B cell (primary cell): ENCODE data around the gene IGFLR1. TPM values are rescaled to one million over a fixed set of nuclear protein-coding genes. Genes with fewer than 3 reads are reported as not detected.

Experiments used
- ATAC-seq: fragments of 200-7000 bp; cut with Tn5 transposase; one replicate; pipeline ENCODE4 v1.10.0; 2021; ENCODE audit warnings: low read depth, mild to moderate bottlenecking, moderate number of reproducible peaks, moderate library complexity
- CTCF ChIA-PET: fragments of 350-600 bp; sonication (Branson Sonifier 250); formaldehyde crosslinking; loops from one replicate; lab custom pipeline; 2021; ENCODE audit warnings: antibody characterized with exemption, inconsistent platforms; lab: Charles Lee
- POLR2A ChIA-PET: fragments of 350-600 bp; sonication (Branson Sonifier 250); formaldehyde crosslinking; loops from one replicate; lab custom pipeline; 2021; ENCODE audit warnings: antibody characterized with exemption; lab: Charles Lee
- DNase-seq: peaks from one replicate; pipeline ENCODE4 v3.0.0; 2013
- H2AFZ ChIP-seq: 2 replicates; pipeline ENCODE4 v1.6.1; 2012; ENCODE audit warnings: mild to moderate bottlenecking, low read depth, low read length; ENCODE audit not compliant: insufficient read depth, poor library complexity, severe bottlenecking
- H3K27ac ChIP-seq, 2 donors: 1 replicate in 1 of 2; 2 replicates in 1 of 2; pipeline ENCODE4 v1.5.1; 2012 to 2013; ENCODE audit warnings: low read length in 2 of 2, mild to moderate bottlenecking in 2 of 2, moderate library complexity in 1 of 2
- H3K27me3 ChIP-seq, 4 experiments: fragments of 200-600 bp in 1 of 4; sonication (generic) in 1 of 4; replicated peaks in 1 of 4; 1 replicate in 2 of 4; 2 replicates in 2 of 4; pipeline versions ENCODE4 v1.6.1 to v1.7.0; 2013 to 2016; ENCODE audit warnings: low read length in 3 of 4, mild to moderate bottlenecking in 2 of 4, mixed read lengths in 1 of 4, moderate library complexity in 1 of 4; ENCODE audit not compliant: insufficient read depth in 4 of 4, control insufficient read depth in 3 of 4; ENCODE audit errors: control extremely low read depth in 1 of 4
- H3K36me3 ChIP-seq, 2 experiments: replicated peaks in 1 of 2; 1 replicate in 1 of 2; 2 replicates in 1 of 2; pipeline versions ENCODE4 v1.6.1 to v1.7.1; 2013; ENCODE audit warnings: low read length in 1 of 2; ENCODE audit not compliant: insufficient read depth in 2 of 2, control insufficient read depth in 1 of 2; ENCODE audit errors: control extremely low read depth in 1 of 2, extremely low read depth in 1 of 2
- H3K4me1 ChIP-seq, 2 donors: fragments of 200-600 bp in 1 of 2; sonication (generic) in 1 of 2; 1 replicate in 1 of 2; 2 replicates in 1 of 2; pipeline versions ENCODE4 v1.5.1 to v1.6.1; 2013 to 2017; ENCODE audit warnings: low read length in 2 of 2; ENCODE audit not compliant: control insufficient read depth in 2 of 2, insufficient read depth in 2 of 2
- H3K4me2 ChIP-seq: replicated peaks from 2 replicates; pipeline ENCODE3; 2012; ENCODE audit warnings: mild to moderate bottlenecking, low read depth, low read length; ENCODE audit not compliant: poor library complexity, severe bottlenecking
- H3K4me3 ChIP-seq, 5 experiments: fragments of 200-600 bp in 1 of 5; sonication (generic) in 1 of 5; 1 replicate in 3 of 5; 2 replicates in 2 of 5; pipeline versions ENCODE4 v1.5.1 to v1.7.0; 2011 to 2016; ENCODE audit warnings: low read length in 4 of 5, mild to moderate bottlenecking in 4 of 5, low read depth in 2 of 5, control low read depth in 1 of 5, moderate library complexity in 1 of 5; ENCODE audit not compliant: insufficient read depth in 1 of 5; ENCODE audit errors: control extremely low read depth in 1 of 5, extremely low read depth in 1 of 5
- H3K79me2 ChIP-seq: fragments of 200-600 bp; sonication (generic); one replicate; pipeline ENCODE4 v1.6.0; 2016; ENCODE audit warnings: low read length; ENCODE audit not compliant: control insufficient read depth, insufficient read depth
- H3K9ac ChIP-seq: fragments of 200-600 bp; sonication (generic); 2 replicates; pipeline ENCODE4 v1.6.1; 2017; ENCODE audit warnings: mild to moderate bottlenecking, low read length, moderate library complexity
- H3K9me3 ChIP-seq, 3 donors: one replicate each; pipeline versions ENCODE4 v1.6.1 to v1.7.1; 2013; ENCODE audit warnings: low read length in 2 of 3; ENCODE audit not compliant: control insufficient read depth in 2 of 3, insufficient read depth in 1 of 3; ENCODE audit errors: control extremely low read depth in 1 of 3
- H4K20me1 ChIP-seq: 2 replicates; pipeline ENCODE4 v1.6.0; 2012; ENCODE audit warnings: mild to moderate bottlenecking, low read length; ENCODE audit not compliant: insufficient read depth, control insufficient read depth, poor library complexity, severe bottlenecking
- H3K27ac Mint-ChIP-seq: one replicate; pipeline ENCODE4 v1.8.0; 2021; ENCODE audit warnings: mixed read lengths
- H3K27me3 Mint-ChIP-seq: one replicate; pipeline ENCODE4 v1.8.0; 2021; ENCODE audit warnings: mixed read lengths
- H3K4me1 Mint-ChIP-seq: one replicate; pipeline ENCODE4 v1.8.0; 2021; ENCODE audit warnings: mixed read lengths
- H3K4me3 Mint-ChIP-seq: one replicate; pipeline ENCODE4 v1.8.0; 2021; ENCODE audit warnings: mixed read lengths
- H3K9me3 Mint-ChIP-seq: one replicate; pipeline ENCODE4 v1.8.0; 2022; ENCODE audit warnings: mixed read lengths; ENCODE audit not compliant: insufficient read depth
- EZH2 ChIP-seq: IDR thresholded peaks from 2 replicates; pipeline ENCODE4 v1.6.1; 2012; ENCODE audit warnings: borderline replicate concordance, low read depth, mild to moderate bottlenecking, moderate library complexity, low read length; ENCODE audit not compliant: insufficient read depth, poor library complexity, severe bottlenecking
- WGBS: methylation state at CpG from one replicate; pipeline ENCODE4 v1.1.5; 2013; ENCODE audit warnings: missing lambda C conversion rate; ENCODE audit not compliant: insufficient coverage; 5-methylcytosine and 5-hydroxymethylcytosine counted together
- intact Hi-C: fragments of 100-400 bp; cut with micrococcal nuclease; formaldehyde crosslinking; loops from one replicate; pipeline ENCODE4 v1.10.0; 2022
- polyA plus RNA-seq: library from polyadenylated mRNA; depleted of rRNA; stranded (reverse); fragments of >200 nt; gene quantifications from 2 replicates; pipeline ENCODE4 v1.2.3, GENCODE V29; 2012
- total RNA-seq, 2 donors: library from RNA; stranded (reverse); fragments of 120-200 nt in 1 of 2; gene quantifications; 1 replicate in 1 of 2; 2 replicates in 1 of 2; pipeline versions ENCODE4 v1.2.3 to v1.2.4, GENCODE V29; 2013 to 2022
- TF ChIP-seq, protein P1 (sequence below): fragments of 200-600 bp; IDR thresholded peaks from one replicate; pipeline ENCODE4 v1.8.0; 2022; ENCODE audit warnings: antibody characterized with exemption, mild to moderate bottlenecking

IGFLR1 gene
- total and polyA plus RNA-seq, 2 donors (not counting 1 experiment from before 2014, with no cell fraction given), result 130 to 245 TPM

DNA sequence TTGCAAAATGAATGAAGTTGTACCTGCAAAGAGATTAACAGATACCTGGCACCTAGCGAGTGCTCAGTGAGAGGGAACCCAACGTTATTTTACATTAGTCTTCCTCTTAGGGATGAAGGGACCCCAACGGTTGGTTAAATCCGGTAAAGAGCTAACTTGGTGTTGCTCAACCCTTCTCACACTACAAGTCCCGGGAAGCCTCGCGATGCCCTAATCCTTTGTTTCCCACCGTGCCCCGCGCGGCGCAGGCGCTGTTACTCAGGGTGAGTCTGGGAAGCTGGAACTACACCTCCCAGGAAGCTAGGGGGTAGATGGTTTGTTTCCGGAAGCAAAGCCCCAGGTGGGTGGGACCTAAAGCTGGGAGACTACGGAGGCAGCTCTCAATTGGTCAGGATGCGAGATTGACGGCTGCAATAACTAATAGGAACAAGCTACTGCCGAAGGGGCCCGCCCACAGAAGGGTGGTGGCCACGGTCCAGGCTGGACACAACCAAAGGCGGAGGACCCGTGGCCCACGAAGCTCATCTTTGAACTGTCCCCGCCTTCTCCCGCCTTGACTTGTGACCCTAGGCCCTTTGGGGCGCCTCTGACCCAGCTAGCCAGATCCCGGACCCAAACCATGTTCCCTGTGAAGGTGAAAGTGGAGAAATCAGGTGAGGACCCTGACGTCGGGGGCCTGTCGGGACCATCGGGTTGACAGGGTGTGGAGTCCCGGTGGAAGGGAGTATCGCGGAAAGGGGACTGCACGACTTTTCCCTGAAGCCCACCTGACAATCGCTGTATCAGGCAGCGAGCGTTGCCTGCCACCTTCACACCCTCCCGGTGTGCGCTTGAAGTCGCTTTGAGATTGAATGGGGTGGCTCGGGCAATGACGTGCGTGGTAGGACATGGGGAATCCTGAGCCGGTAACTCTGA is 6.1 kb upstream of the IGFLR1 start, which contains the start of gene LIN37:
LIN37 (plus strand) TSS at position 471 of the 915 bp plus-strand sequence; CDS start at position 620, 149 bp downstream.
- ChIA-PET POLR2A (interaction anchor here (0.6 to 1.6 kb wide), 5 partner anchors 9 to 266 kb away, joined by 3 to 9 read pairs (median 3); partner anchors contain the start of genes ALKBH6, HSPB6 and PROSER3), CTCF (interaction anchor here (0.8 to 1.5 kb wide), 6 partner anchors 8 to 183 kb away, joined by 3 to 8 read pairs (median 4); no protein-coding TSS in a partner anchor)
- H3K4me3 ChIP-seq, result peak within 1 kb of the TSS; percentile 65 to 99 (median 74)
- TF ChIP-seq EZH2, result no peak
- TF ChIP-seq, protein P1, sequence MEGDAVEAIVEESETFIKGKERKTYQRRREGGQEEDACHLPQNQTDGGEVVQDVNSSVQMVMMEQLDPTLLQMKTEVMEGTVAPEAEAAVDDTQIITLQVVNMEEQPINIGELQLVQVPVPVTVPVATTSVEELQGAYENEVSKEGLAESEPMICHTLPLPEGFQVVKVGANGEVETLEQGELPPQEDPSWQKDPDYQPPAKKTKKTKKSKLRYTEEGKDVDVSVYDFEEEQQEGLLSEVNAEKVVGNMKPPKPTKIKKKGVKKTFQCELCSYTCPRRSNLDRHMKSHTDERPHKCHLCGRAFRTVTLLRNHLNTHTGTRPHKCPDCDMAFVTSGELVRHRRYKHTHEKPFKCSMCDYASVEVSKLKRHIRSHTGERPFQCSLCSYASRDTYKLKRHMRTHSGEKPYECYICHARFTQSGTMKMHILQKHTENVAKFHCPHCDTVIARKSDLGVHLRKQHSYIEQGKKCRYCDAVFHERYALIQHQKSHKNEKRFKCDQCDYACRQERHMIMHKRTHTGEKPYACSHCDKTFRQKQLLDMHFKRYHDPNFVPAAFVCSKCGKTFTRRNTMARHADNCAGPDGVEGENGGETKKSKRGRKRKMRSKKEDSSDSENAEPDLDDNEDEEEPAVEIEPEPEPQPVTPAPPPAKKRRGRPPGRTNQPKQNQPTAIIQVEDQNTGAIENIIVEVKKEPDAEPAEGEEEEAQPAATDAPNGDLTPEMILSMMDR, result no peak
- peaks cover 4% of the 10 kb centered on the region for H4K20me1 ChIP-seq
- peak within 1 kb of the TSS; percentile 72 for H3K9ac ChIP-seq
- DNase-seq, result peak; percentile 99
- H3K27me3 ChIP-seq, result no peaks in the 10 kb centered on the region
- H3K79me2 ChIP-seq, result peaks cover 53% of the 10 kb centered on the region
- H2AFZ ChIP-seq, result peak within 1 kb of the TSS; percentile 76
- intact Hi-C loops, result loop anchor here (1.0 to 10.0 kb wide), 7 partner anchors 10 to 466 kb away; partner anchors contain the start of genes ARHGAP33, COX6B1, PROSER3 and THAP8
- peaks cover 49% of the 10 kb centered on the region for H3K4me1 Mint-ChIP-seq
- H3K27ac Mint-ChIP-seq, result peak within 1 kb of the TSS; percentile 97
- peak within 1 kb of the TSS; percentile 99 for H3K4me3 Mint-ChIP-seq
- peaks cover 0 to 9% of the 10 kb centered on the region in 2 experiments for H3K36me3 ChIP-seq
- H3K9me3 ChIP-seq, result no peaks in the 10 kb centered on the region
- H3K27ac ChIP-seq, result peak within 1 kb of the TSS; percentile 63 to 92
- peak; percentile 71 for ATAC-seq
- peak within 1 kb of the TSS; percentile 69 for H3K4me2 ChIP-seq
- peaks cover 30 to 38% of the 10 kb centered on the region in 2 donors for H3K4me1 ChIP-seq
- under 1% methylated on average over 39 of the region's 45 CpGs for WGBS
- H3K9me3 Mint-ChIP-seq, result no peaks in the 10 kb centered on the region
- no peaks in the 10 kb centered on the region for H3K27me3 Mint-ChIP-seq
